GM21367 (cell line): ENCODE results near the gene RANBP17.

Source experiments
- ATAC-seq: cut with Tn5 transposase; IDR thresholded peaks from one replicate; pipeline ENCODE4 v1.9.1; 2021; ENCODE audit not compliant: unreplicated experiment

RANBP17 gene

DNA sequence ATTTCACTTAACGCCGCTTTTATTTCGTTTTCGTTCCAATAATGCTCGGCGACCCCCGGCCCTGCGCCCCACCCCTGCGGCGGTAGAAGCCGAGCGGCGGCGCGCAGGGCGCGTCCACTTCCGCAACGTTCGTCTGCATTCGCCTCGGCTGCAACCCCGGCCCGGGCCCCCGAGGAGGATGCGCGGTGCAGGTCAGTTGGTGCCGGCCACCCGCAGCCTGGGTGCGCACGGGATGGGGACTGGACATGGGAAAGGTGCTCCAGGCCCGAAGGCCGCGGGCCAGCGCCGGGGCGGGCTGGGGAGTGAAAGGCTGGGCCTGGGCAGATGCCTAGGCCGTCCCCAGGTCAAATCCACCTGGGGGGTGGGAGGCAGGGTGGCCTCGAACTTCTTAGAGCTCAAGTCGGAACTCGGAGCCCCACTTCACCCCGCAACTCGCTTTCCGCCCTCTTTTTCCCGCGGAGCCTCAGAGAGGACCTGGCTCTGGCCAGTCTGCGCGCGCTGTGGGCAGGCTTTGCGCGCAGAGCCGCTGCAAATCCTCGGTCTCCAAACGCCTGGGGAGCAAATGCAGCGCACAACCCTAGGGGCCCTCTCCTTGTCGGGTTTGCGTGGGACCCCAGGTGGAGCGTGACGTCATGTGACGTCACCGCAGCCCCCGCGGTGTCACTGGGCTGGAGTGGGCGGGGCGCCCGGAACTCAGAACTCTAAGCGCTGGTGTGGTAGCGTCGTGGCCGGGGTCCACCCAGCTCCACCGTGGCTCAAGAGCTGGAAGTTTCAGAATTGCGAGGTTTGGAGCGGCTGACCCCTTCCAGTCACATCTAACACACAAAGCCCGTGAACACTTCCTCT, 450.5 kb downstream of the RANBP17 start:
- no peak for ATAC-seq

DNA sequence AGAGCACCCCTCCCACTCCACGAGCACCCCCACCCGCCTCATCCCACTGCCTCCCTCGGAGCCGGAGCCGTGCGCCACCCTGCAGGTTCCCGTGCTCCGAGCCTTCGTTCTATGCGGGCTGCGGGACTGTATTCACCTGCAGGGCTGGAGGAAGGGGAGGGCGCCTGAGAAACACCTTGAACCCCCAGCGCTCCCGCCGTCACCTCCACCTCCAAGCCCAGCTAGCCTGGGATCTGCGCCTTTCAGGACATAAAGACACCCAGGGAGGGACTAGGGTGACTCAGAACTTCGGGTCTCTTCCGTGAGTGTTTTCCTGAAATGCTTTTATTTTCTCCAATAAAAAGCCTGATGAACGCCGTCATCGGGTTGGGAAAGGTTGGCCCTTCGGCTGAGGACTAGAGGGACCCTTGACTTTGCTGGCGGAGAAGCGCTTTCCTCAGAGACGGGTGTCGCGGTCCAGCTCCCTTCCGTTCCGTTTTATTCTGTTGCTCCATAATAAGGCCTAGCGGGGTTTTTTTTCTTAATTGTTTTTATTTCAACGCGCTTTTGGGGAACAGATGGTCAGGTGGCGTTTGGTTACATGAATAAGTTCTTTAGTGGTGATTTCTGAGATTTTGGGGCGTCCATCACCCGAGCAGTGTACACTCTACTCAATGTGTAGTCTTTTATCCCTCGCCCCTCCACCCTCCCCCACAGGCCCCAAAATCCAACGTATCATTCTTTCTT, 451.8 kb downstream of the RANBP17 start:
- ATAC-seq = no peak

GRCh38 chr5:171314728-171315385, 453.0 kb downstream of the RANBP17 start:
- no peak for ATAC-seq

DNA sequence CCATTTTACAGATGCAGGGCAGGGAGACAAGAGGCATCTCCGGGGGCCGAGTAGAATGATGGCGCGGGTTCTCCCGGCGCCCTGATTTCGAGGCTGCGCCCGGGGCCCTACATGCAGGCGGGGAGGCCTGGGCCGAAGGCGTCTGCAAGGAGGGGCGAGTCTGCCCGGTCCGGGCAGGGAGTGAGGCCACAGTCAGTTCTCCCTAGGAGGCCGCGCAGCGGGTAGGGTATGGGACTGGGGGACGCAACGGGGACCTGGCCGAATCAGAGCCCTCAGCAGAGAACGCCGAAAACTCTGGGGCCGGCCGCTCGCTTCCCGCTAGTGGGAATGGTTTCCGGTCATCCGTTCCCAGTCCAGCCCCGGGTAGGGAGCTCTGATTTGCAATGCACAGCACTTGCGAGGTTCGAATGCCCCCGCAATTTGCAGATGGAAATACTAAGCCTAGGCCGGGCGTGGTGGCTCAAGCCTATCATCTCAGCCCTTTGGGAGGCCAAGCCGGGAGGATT, 453.6 kb downstream of the RANBP17 start:
- no peak for ATAC-seq

GRCh38 chr5:171315925-171316257, 454.1 kb downstream of the RANBP17 start:
- no peak for ATAC-seq

- no peak for ATAC-seq
These were observed 454.7 kb downstream of the RANBP17 start for GRCh38 chr5:171316258-171317121.

DNA sequence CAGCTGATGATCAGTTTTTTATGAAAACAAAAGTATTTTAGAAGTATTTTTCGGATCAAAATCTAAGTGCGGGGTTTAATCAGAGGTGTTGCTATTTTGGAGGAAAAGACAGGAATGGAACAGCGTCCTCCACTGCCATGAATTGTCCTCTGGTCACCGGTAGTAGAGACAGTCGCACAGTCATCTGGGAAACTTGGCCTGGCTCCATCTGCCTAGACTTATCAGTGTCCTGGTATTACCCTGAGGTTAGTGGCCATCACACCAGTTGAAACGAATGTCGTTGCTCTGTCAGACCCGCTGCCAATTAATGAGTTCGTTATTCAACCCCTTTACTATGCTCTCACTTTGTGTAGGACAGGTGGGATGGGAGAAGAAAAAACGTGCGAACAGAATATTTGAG, 455.4 kb downstream of the RANBP17 start:
- ATAC-seq = no peak

- ATAC-seq = no peak
These were observed 456.2 kb downstream of the RANBP17 start for GRCh38 chr5:171318026-171318425.

- no peak for ATAC-seq
These were observed 459.6 kb downstream of the RANBP17 start for GRCh38 chr5:171321447-171321846.

GRCh38 chr5:171322527-171322926, 460.7 kb downstream of the RANBP17 start:
- no peak for ATAC-seq

- no peak for ATAC-seq
These were observed 461.2 kb downstream of the RANBP17 start for GRCh38 chr5:171323007-171323406.

GRCh38 chr5:171323806-171324632, 462.2 kb downstream of the RANBP17 start:
- no peak for ATAC-seq

GRCh38 chr5:171330021-171330420, 468.2 kb downstream of the RANBP17 start:
- no peak for ATAC-seq

GRCh38 chr5:171335616-171336015, 473.8 kb downstream of the RANBP17 start:
- ATAC-seq = no peak

- ATAC-seq = no peak
These were observed 474.8 kb downstream of the RANBP17 start for GRCh38 chr5:171336521-171337209.

- no peak for ATAC-seq
These were observed 475.4 kb downstream of the RANBP17 start for GRCh38 chr5:171337210-171337569.

GRCh38 chr5:171340042-171340441, 478.2 kb downstream of the RANBP17 start:
- no peak for ATAC-seq

DNA sequence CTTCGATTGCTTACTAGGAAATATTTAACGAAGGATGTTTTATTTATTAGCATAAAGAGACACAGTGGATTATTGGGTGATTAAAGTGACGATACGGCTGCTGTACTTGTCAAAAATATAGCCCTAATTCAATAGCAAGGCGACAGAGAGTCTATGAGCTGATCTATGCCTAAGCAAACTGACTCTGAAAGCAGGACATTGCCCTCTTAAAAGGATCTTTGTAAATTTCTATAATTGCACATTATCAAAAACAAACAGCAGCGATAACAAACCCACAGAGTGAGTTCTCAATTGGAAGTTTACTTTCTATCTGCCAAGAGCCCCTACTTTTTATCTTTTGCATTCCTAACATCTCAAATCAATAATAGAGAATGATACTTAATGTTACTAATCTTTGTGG, 478.7 kb downstream of the RANBP17 start:
- no peak for ATAC-seq

DNA sequence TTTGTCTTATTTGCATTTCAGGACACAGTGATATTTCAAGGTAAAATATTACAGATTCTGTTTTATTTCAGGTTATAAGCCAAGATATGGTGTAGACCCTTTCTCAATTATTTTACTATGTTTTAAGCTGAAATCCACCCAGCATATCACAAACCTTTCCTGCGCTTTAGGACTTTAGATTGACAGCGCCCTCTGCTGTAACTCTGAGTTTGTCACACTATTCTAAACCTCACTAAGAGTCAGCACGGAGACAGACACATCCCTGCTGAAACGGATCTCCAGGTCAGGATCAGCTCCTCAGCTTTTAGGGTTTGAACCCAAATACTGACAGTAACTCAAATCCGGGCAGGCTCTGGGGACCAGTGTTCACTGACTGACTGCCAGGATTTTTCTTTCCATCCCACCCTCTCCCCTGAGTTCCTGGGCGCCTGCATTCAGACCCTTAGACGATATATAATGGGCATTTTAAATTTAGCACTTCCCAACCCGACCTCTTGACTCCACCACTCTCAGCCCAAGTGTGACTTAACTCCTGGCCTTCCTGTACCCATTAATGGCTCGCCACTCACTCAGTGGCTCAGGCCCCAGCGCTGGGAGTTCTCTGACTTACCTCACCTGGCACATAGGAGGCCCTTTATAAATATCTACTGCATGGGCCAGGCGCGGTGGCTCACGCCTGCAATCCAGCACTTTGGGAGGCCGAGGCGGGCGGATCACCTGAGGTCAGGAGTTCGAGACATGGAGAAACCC, 480.7 kb downstream of the RANBP17 start:
- ATAC-seq = peak; percentile 65
